Tibial nerve (tissue), 4 donors: ENCODE data around the gene MAPK6. TPM values are rescaled to one million over a fixed set of nuclear protein-coding genes. Genes with fewer than 3 reads are reported as not detected.

ENCODE experiments used
- DNase-seq, 2 donors: peaks; one replicate each; pipeline ENCODE4 v3.0.0-alpha.2; 2019; ENCODE audit warnings: low spot score in 2 of 2
- H3K27ac ChIP-seq, 4 donors: fragments of 200-600 bp; sonication (generic) in 3 of 4; one replicate each; pipeline ENCODE4 v1.5.1; 2017 to 2019; ENCODE audit warnings: mild to moderate bottlenecking in 1 of 4
- H3K27me3 ChIP-seq, 2 donors: fragments of 200-600 bp; sonication (generic) in 1 of 2; one replicate each; pipeline versions ENCODE4 v1.5.1 to v1.6.0; 2017 to 2019
- H3K36me3 ChIP-seq, 3 donors: fragments of 200-600 bp; sonication (generic); one replicate each; pipeline ENCODE4 v1.5.1; 2018 to 2019
- H3K4me1 ChIP-seq, 4 donors: fragments of 200-600 bp; sonication (generic) in 3 of 4; one replicate each; pipeline ENCODE4 v1.5.1; 2017 to 2019
- H3K4me3 ChIP-seq, 4 donors: fragments of 200-600 bp; sonication (generic) in 3 of 4; one replicate each; pipeline ENCODE4 v1.5.1; 2017 to 2019; ENCODE audit warnings: mild to moderate bottlenecking in 1 of 4, moderate library complexity in 1 of 4
- H3K9me3 ChIP-seq, 4 donors: fragments of 200-600 bp; sonication (generic) in 3 of 4; one replicate each; pipeline ENCODE4 v1.5.1; 2017 to 2019
- EP300 ChIP-seq, 2 donors: sonication (generic); formaldehyde crosslinking; IDR thresholded peaks; one replicate each; pipeline ENCODE4 v1.6.1; 2017; ENCODE audit warnings: antibody characterized with exemption in 2 of 2, mild to moderate bottlenecking in 1 of 2
- POLR2A ChIP-seq, 2 donors: fragments of 450-650 bp; IDR thresholded peaks; one replicate each; pipeline ENCODE4 v1.6.1; 2017; ENCODE audit warnings: antibody characterized with exemption in 2 of 2, mild to moderate bottlenecking in 2 of 2, moderate library complexity in 2 of 2
- WGBS, 2 donors: methylation state at CpG; one replicate each; pipeline ENCODE4 v1.1.5; 2018; 5-methylcytosine and 5-hydroxymethylcytosine counted together
- total RNA-seq, 4 donors: library from RNA; depleted of rRNA; stranded (reverse); fragments of >200 nt; gene quantifications; one replicate each; pipeline ENCODE4 v1.1.0, GENCODE V29; 2016
- TF ChIP-seq, protein P1 (sequence below), 5 experiments: fragments of 200-600 bp in 3 of 5; fragments of 450-650 bp in 2 of 5; sonication (generic) in 3 of 5; IDR thresholded peaks; one replicate each; pipeline ENCODE4 v1.5.1; 2016 to 2019; ENCODE audit warnings: antibody characterized with exemption in 5 of 5, mild to moderate bottlenecking in 3 of 5, moderate library complexity in 2 of 5

The MAPK6 gene
- total RNA-seq, 4 donors from 2014 or later: 9.6 to 20.9 (median 16.5) TPM

DNA sequence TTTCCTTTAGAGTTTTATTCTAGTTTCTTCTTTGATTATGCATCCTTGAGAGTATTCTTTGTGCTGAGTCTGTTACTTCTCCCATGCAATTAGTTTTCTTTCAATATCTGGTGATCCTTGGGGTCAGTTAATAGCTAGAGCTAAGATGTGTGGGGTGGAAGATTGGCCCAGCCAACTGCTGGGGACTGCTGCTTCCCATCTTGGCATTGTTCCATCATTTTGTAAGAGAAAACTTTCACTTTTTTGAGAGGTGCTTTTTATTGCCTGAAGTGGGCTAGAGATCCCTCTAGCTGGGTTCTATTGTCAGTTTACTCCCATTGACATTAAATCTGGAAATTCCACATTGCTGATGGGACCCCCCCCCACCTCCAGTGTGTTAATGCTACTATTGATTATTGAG lies 78.2 kb downstream of the MAPK6 start:
- TF ChIP-seq EP300 (IDR thresholded peaks at IDR 0.05) (no peak), POLR2A (IDR thresholded peaks at IDR 0.05) (no peak)
- TF ChIP-seq, protein P1, sequence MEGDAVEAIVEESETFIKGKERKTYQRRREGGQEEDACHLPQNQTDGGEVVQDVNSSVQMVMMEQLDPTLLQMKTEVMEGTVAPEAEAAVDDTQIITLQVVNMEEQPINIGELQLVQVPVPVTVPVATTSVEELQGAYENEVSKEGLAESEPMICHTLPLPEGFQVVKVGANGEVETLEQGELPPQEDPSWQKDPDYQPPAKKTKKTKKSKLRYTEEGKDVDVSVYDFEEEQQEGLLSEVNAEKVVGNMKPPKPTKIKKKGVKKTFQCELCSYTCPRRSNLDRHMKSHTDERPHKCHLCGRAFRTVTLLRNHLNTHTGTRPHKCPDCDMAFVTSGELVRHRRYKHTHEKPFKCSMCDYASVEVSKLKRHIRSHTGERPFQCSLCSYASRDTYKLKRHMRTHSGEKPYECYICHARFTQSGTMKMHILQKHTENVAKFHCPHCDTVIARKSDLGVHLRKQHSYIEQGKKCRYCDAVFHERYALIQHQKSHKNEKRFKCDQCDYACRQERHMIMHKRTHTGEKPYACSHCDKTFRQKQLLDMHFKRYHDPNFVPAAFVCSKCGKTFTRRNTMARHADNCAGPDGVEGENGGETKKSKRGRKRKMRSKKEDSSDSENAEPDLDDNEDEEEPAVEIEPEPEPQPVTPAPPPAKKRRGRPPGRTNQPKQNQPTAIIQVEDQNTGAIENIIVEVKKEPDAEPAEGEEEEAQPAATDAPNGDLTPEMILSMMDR (IDR thresholded peaks at IDR 0.05): no peak
- no peak for DNase-seq
- H3K4me1 ChIP-seq: peaks cover 0 to 27% (median 9%) of the 10 kb centered on the region in 4 donors
- H3K9me3 ChIP-seq: no peaks in the 10 kb centered on the region
- no peaks in the 10 kb centered on the region for H3K36me3 ChIP-seq
- H3K27me3 ChIP-seq: no peaks in the 10 kb centered on the region
- no peak overlapping the region for H3K4me3 ChIP-seq
- no peak overlapping the region for H3K27ac ChIP-seq

DNA sequence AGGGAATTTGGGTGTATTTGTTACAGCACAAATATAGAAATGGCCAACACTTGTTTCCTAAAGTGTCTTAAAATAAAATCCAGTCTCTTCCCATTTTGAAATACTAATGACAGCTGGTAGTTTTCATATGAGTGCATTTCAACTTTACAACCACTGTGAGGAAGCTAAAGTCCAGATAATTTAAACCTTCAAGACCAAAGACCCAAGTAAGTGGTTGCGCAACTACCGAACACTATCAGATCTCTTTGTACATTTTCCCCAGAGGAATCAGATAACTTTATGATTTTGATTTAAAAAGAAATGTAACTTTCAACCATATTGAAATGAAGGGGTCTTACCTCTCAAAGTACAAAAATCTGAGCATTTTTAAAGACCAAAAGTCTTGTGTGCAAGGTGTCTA lies 79.3 kb downstream of the MAPK6 start:
- Histone ChIP-seq H3K36me3 (no peaks in the 10 kb centered on the region), H3K4me1 (peaks cover 0 to 19% (median 7%) of the 10 kb centered on the region in 4 donors), H3K27ac (no peak overlapping the region), H3K27me3 (no peaks in the 10 kb centered on the region), H3K4me3 (no peak overlapping the region), H3K9me3 (no peaks in the 10 kb centered on the region)
- WGBS, 2 donors: 84 to 87% methylated on average over 2 of the region's 2 CpGs
- no peak for DNase-seq
- no peak for TF ChIP-seq EP300 (IDR thresholded peaks at IDR 0.05)
- TF ChIP-seq, protein P1 (IDR thresholded peaks at IDR 0.05): no peak
- no peak for TF ChIP-seq POLR2A (IDR thresholded peaks at IDR 0.05)

DNA sequence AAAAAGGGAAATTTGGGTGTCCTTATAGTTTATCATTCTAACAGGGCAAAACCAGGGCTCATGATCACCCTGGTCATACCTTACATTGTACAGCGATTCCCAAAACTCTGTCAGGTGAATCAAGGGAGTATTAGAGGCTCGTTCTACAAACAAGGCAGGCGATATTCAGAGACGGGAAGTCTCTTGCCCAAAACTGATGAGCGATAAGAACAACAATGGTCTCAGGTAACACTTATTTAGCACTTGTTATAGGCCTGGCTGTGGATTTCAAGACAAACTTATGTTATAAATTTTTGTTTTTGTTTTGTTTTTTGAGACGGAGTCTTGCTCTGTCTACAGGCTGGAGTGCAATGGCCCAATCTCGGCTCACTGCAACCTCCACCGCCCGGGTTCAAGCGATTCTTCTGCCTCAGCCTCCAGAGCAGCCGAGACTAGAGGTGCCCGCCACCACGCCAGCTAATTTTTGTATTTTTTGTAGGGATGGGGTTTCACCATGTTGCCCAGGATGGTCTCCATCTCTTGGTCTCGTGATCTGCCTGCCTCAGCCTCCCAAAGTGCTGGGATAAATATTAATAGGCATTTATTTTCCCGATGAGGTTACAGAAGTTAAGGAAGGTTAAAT lies 80.7 kb downstream of the MAPK6 start:
- WGBS, 2 donors: 94 to 97% methylated on average over 15 of the region's 15 CpGs
- no peak overlapping the region for H3K4me3 ChIP-seq
- no peaks in the 10 kb centered on the region for H3K9me3 ChIP-seq
- TF ChIP-seq, protein P1 (IDR thresholded peaks at IDR 0.05): no peak
- no peak for TF ChIP-seq EP300 (IDR thresholded peaks at IDR 0.05)
- TF ChIP-seq POLR2A (IDR thresholded peaks at IDR 0.05): no peak
- no peaks in the 10 kb centered on the region for H3K27me3 ChIP-seq
- H3K27ac ChIP-seq: no peak overlapping the region
- no peak for DNase-seq
- peaks cover 0 to 5% (median 0%) of the 10 kb centered on the region in 4 donors for H3K4me1 ChIP-seq
- no peaks in the 10 kb centered on the region for H3K36me3 ChIP-seq

DNA sequence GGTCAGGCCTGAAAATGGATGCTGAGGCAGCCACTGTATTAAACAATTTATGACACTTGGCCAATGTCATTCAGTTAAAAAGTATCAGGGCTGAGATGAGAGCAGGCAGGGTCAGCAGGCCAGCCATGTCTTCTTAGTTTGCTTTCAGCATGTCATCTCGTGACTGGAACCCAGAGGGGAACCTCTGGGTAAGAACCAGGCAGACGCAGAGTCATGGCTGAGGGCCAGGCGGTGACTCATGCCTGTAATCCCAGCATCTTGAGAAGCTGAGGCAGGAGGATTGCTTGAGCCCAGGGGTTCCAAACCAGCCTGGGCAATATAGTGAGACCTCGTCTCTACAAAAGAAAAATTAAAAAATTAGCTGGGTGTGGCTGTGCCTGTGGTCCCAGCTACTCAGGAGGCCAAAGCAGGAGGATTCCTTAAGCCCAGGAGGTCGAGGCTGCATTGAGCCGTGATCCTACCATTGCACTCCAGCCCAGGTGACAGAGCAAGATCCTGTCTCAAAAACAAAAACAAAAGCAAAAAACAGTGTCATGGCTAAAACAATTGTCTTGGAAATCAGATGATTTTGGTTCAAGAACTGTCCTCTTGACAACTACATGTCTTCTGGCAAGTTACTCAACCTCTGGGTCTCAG lies 81.9 kb downstream of the MAPK6 start:
- H3K27me3 ChIP-seq: no peaks in the 10 kb centered on the region
- H3K4me1 ChIP-seq: peaks cover 0 to 5% (median 0%) of the 10 kb centered on the region in 4 donors
- WGBS, 2 donors: 59 to 60% methylated on average over 6 of the region's 6 CpGs
- no peak overlapping the region for H3K4me3 ChIP-seq
- DNase-seq: peak; percentile 61 to 65
- TF ChIP-seq POLR2A (IDR thresholded peaks at IDR 0.05) (no peak), EP300 (IDR thresholded peaks at IDR 0.05) (peak in 1 of 2 donors; percentile 54)
- TF ChIP-seq, protein P1 (IDR thresholded peaks at IDR 0.05): no peak
- no peak overlapping the region for H3K27ac ChIP-seq
- no peaks in the 10 kb centered on the region for H3K36me3 ChIP-seq
- no peaks in the 10 kb centered on the region for H3K9me3 ChIP-seq

DNA sequence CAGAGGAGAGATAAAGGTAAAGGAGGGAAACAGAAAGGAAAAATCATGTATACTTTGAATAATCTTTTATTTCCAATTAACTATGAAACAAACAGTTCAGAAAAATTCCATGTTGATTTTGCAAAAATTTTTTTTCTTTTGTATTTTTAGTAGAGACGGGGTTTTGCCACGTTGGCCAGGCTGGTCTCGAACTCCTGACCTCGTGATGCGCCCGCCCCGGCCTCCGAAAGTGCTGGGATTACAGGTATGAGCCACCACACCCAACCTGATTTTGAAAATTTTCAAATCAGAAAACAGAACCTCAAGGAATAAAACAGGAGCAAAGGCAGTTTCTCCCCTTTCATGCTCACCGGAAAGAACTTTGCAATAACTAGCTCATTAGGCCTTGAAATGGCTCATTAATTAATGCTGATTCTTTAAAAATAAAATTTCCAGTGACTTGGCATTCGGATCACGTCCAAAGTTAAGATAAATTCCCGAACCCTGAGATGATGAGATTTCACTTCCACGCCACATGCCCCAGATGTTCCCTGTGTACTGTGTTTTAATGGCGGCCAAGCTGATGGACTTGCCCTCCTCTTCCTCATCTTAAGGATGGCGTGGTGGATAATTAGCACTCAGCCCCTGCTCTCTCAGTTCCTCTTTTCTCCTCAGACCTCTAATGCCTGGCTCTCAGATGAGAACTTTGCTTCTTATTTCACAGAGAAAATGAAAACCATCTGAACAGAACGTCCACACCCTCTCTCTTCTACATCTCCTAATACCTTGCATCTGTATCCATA lies 82.7 kb downstream of the MAPK6 start:
- Histone ChIP-seq H3K4me3 (no peak overlapping the region), H3K27ac (no peak overlapping the region), H3K9me3 (no peaks in the 10 kb centered on the region), H3K27me3 (no peaks in the 10 kb centered on the region), H3K36me3 (no peaks in the 10 kb centered on the region), H3K4me1 (peaks cover 0 to 5% (median 0%) of the 10 kb centered on the region in 4 donors)
- TF ChIP-seq, protein P1 (IDR thresholded peaks at IDR 0.05): no peak
- TF ChIP-seq EP300 (IDR thresholded peaks at IDR 0.05) (no peak), POLR2A (IDR thresholded peaks at IDR 0.05) (no peak)
- 88 to 91% methylated on average over 16 of the region's 16 CpGs for WGBS, 2 donors
- DNase-seq: no peak
